Small intestine (tissue), 7 donors: ENCODE results near the gene UBTD2. TPM values are rescaled to one million over a fixed set of nuclear protein-coding genes. Genes with fewer than 3 reads are reported as not detected.

Experiments used
- DNase-seq, 2 donors: peaks; one replicate each; pipeline versions ENCODE4 v3.0.0 to v3.0.0-alpha.2; 2013
- FAIRE-seq: peaks from 2 replicates; lab custom pipeline; 2012; peaks lifted over from hg19 to GRCh38; lab: Jason Lieb, UNC
- H3K27ac ChIP-seq, 3 donors: one replicate each; pipeline ENCODE4 v1.5.1; 2013; ENCODE audit warnings: low read length in 2 of 3, mild to moderate bottlenecking in 2 of 3, control low read depth in 1 of 3, inconsistent platforms in 1 of 3, low read depth in 1 of 3, moderate library complexity in 1 of 3
- H3K27me3 ChIP-seq, 3 donors: one replicate each; pipeline ENCODE4 v1.6.1; 2013; ENCODE audit warnings: low read length in 3 of 3, inconsistent platforms in 1 of 3; ENCODE audit not compliant: control insufficient read depth in 3 of 3, insufficient read depth in 3 of 3
- H3K36me3 ChIP-seq, 3 donors: one replicate each; pipeline ENCODE4 v1.6.1; 2013; ENCODE audit warnings: low read length in 3 of 3, inconsistent platforms in 1 of 3, low read depth in 1 of 3, mild to moderate bottlenecking in 1 of 3, moderate library complexity in 1 of 3; ENCODE audit not compliant: control insufficient read depth in 3 of 3, insufficient read depth in 2 of 3
- H3K4me1 ChIP-seq, 3 donors: one replicate each; pipeline ENCODE4 v1.6.1; 2013; ENCODE audit warnings: low read length in 2 of 3, inconsistent platforms in 1 of 3, low read depth in 1 of 3, mild to moderate bottlenecking in 1 of 3, moderate library complexity in 1 of 3; ENCODE audit not compliant: control insufficient read depth in 3 of 3, insufficient read depth in 2 of 3
- H3K4me3 ChIP-seq, 3 donors: one replicate each; pipeline ENCODE4 v1.5.1; 2013; ENCODE audit warnings: low read length in 3 of 3, control low read depth in 1 of 3, inconsistent platforms in 1 of 3, low read depth in 1 of 3, mild to moderate bottlenecking in 1 of 3, moderate library complexity in 1 of 3
- H3K9me3 ChIP-seq, 2 donors: one replicate each; pipeline ENCODE4 v1.6.1; 2013; ENCODE audit warnings: low read depth in 1 of 2, low read length in 1 of 2; ENCODE audit not compliant: control insufficient read depth in 2 of 2, insufficient read depth in 1 of 2
- WGBS, 3 donors: extraction: QIAGEN DNeasy Blood & Tissue Kit; methylation state at CpG; one replicate each; pipeline ENCODE4 v1.1.7; 2013; 5-methylcytosine and 5-hydroxymethylcytosine counted together
- polyA plus RNA-seq, 4 donors: library from polyadenylated mRNA; stranded (reverse) in 3 of 4; unstranded in 1 of 4; fragments of 200-250 nt in 3 of 4; fragments of 120-200 nt in 1 of 4; gene quantifications; one replicate each; pipeline versions ENCODE4 v1.2.1 to v1.2.3, GENCODE V29; 2013
- donor health status: healthy with polysubstance abuse.
- donor health status: control.
- donor health status: control.
- donor health status: Bipolar disorder and iron deficiency.
- donor health status: healthy.

The UBTD2 gene
- polyA plus RNA-seq, 4 donors: 16.9 to 39.1 (median 22.0) TPM

GRCh38 chr5:172235132-172235780 is 48.3 kb downstream of the UBTD2 start:
- FAIRE-seq (no peak), DNase-seq (peak; percentile 74 to 80)
- H3K36me3 ChIP-seq: peaks cover 0 to 14% (median 6%) of the 10 kb centered on the region in 3 donors
- no peaks in the 10 kb centered on the region for H3K27me3 ChIP-seq
- H3K27ac ChIP-seq: peak overlapping the region; percentile 30 to 61 (median 50)
- WGBS, 3 donors: 18 to 32% (median 28%) methylated on average over 4 of the region's 4 CpGs
- no peaks in the 10 kb centered on the region for H3K9me3 ChIP-seq
- H3K4me3 ChIP-seq: no peak overlapping the region
- peaks cover 6 to 20% (median 10%) of the 10 kb centered on the region in 3 donors for H3K4me1 ChIP-seq

- peaks cover 0 to 11% (median 6%) of the 10 kb centered on the region in 3 donors for H3K36me3 ChIP-seq
- no peaks in the 10 kb centered on the region for H3K9me3 ChIP-seq
- peak overlapping the region in 1 of 3 donors; percentile 61 for H3K27ac ChIP-seq
- H3K4me1 ChIP-seq: peaks cover 6 to 20% (median 10%) of the 10 kb centered on the region in 3 donors
- DNase-seq (no peak), FAIRE-seq (no peak)
- no peak overlapping the region for H3K4me3 ChIP-seq
- WGBS, 3 donors: 94 to 98% (median 98%) methylated on average over 4 of the region's 4 CpGs
- H3K27me3 ChIP-seq: no peaks in the 10 kb centered on the region
Measured at GRCh38 chr5:172234031-172234430, 49.5 kb downstream of the UBTD2 start.

GRCh38 chr5:172229904-172230303 is 53.7 kb downstream of the UBTD2 start:
- H3K4me1 ChIP-seq: peaks cover 0 to 4% (median 3%) of the 10 kb centered on the region in 3 donors
- H3K4me3 ChIP-seq: no peak overlapping the region
- H3K27ac ChIP-seq: no peak overlapping the region
- no peaks in the 10 kb centered on the region for H3K9me3 ChIP-seq
- FAIRE-seq: no peak
- DNase-seq: no peak
- H3K27me3 ChIP-seq: no peaks in the 10 kb centered on the region
- peaks cover 0 to 14% (median 8%) of the 10 kb centered on the region in 3 donors for H3K36me3 ChIP-seq
- WGBS, 3 donors: 74 to 88% (median 86%) methylated on average over 1 of the region's 1 CpG

- H3K4me1 ChIP-seq: no peaks in the 10 kb centered on the region
- H3K9me3 ChIP-seq: no peaks in the 10 kb centered on the region
- no peak overlapping the region for H3K4me3 ChIP-seq
- DNase-seq (no peak), FAIRE-seq (no peak)
- 90 to 100% (median 94%) methylated on average over 1 of the region's 1 CpG for WGBS, 3 donors
- no peak overlapping the region for H3K27ac ChIP-seq
- H3K27me3 ChIP-seq: no peaks in the 10 kb centered on the region
- H3K36me3 ChIP-seq: peaks cover 2 to 11% (median 2%) of the 10 kb centered on the region in 3 donors
Measured at GRCh38 chr5:172224996-172225395, 58.6 kb downstream of the UBTD2 start.

GRCh38 chr5:172223901-172224873 is 59.4 kb downstream of the UBTD2 start:
- H3K36me3 ChIP-seq: peaks cover 2 to 11% (median 2%) of the 10 kb centered on the region in 3 donors
- no peaks in the 10 kb centered on the region for H3K9me3 ChIP-seq
- DNase-seq (no peak), FAIRE-seq (no peak)
- no peaks in the 10 kb centered on the region for H3K4me1 ChIP-seq
- H3K4me3 ChIP-seq: no peak overlapping the region
- WGBS, 3 donors: 77 to 90% (median 82%) methylated on average over 10 of the region's 10 CpGs
- H3K27me3 ChIP-seq: no peaks in the 10 kb centered on the region
- no peak overlapping the region for H3K27ac ChIP-seq

GRCh38 chr5:172219296-172219695 is 64.3 kb downstream of the UBTD2 start:
- Histone ChIP-seq H3K27ac (no peak overlapping the region), H3K27me3 (no peaks in the 10 kb centered on the region), H3K4me3 (no peak overlapping the region), H3K36me3 (peaks cover 0 to 21% (median 4%) of the 10 kb centered on the region in 3 donors), H3K4me1 (no peaks in the 10 kb centered on the region), H3K9me3 (no peaks in the 10 kb centered on the region)
- DNase-seq (no peak), FAIRE-seq (no peak)
- 18 to 47% (median 41%) methylated on average over 2 of the region's 2 CpGs for WGBS, 3 donors

GRCh38 chr5:172216345-172216744 is 67.2 kb downstream of the UBTD2 start:
- H3K36me3 ChIP-seq: peaks cover 4 to 31% (median 7%) of the 10 kb centered on the region in 3 donors
- no peaks in the 10 kb centered on the region for H3K9me3 ChIP-seq
- no peak for DNase-seq
- no peaks in the 10 kb centered on the region for H3K4me1 ChIP-seq
- WGBS, 3 donors: 79 to 97% (median 94%) methylated on average over 3 of the region's 3 CpGs
- H3K27me3 ChIP-seq: no peaks in the 10 kb centered on the region
- H3K4me3 ChIP-seq: no peak overlapping the region
- no peak for FAIRE-seq
- no peak overlapping the region for H3K27ac ChIP-seq

- Histone ChIP-seq H3K27me3 (no peaks in the 10 kb centered on the region), H3K36me3 (peaks cover 7 to 29% (median 8%) of the 10 kb centered on the region in 3 donors), H3K4me3 (no peak overlapping the region), H3K4me1 (no peaks in the 10 kb centered on the region), H3K9me3 (no peaks in the 10 kb centered on the region), H3K27ac (no peak overlapping the region)
- no peak for FAIRE-seq
- 55 to 72% (median 63%) methylated on average over 4 of the region's 4 CpGs for WGBS, 3 donors
- peak in 1 of 2 donors; percentile 48 for DNase-seq
Measured at GRCh38 chr5:172213126-172213525, 70.4 kb downstream of the UBTD2 start.
